ENCODE measurements around the gene MYH10.

MYH10 gene

GRCh38 chr17:8479431-8479947 lies 151.0 kb downstream of the MYH10 start:
- POLR2A ChIA-PET, result no interaction called here
- H3K4me3 ChIP-seq (ENCODE audit: low read depth, low read length), result no peak overlapping the region
- CTCF ChIA-PET, result no interaction called here
- DNase-seq (ENCODE audit: low read depth, low spot score), result no peak
- no peak for TF ChIP-seq CTCF (IDR thresholded peaks at IDR 0.05; ENCODE audit: insufficient read depth, low read length, missing control alignments)

- POLR2A ChIA-PET, result interaction anchor here (0.7 kb wide), 2 partner anchors 11 to 14 kb away, joined by 3 read pairs; no protein-coding TSS in a partner anchor
- no peak for TF ChIP-seq CTCF (IDR thresholded peaks at IDR 0.05; ENCODE audit: insufficient read depth, low read length, missing control alignments)
- no peak overlapping the region for H3K4me3 ChIP-seq (ENCODE audit: low read depth, low read length)
- no peak for DNase-seq (ENCODE audit: low read depth, low spot score)
- CTCF ChIA-PET, result interaction anchor here (0.7 kb wide), 1 partner anchor 16 kb away, joined by 4 read pairs; no protein-coding TSS in a partner anchor
Observed at GRCh38 chr17:8477715-8478441, 152.6 kb downstream of the MYH10 start.

- ChIA-PET POLR2A (no interaction called here), CTCF (no interaction called here)
- no peak for TF ChIP-seq CTCF (IDR thresholded peaks at IDR 0.05; ENCODE audit: insufficient read depth, low read length, missing control alignments)
- no peak overlapping the region for H3K4me3 ChIP-seq (ENCODE audit: low read depth, low read length)
- no peak for DNase-seq (ENCODE audit: low read depth, low spot score)
Observed at GRCh38 chr17:8477171-8477570, 153.4 kb downstream of the MYH10 start.

GRCh38 chr17:8476741-8477140 lies 153.8 kb downstream of the MYH10 start:
- ChIA-PET POLR2A (no interaction called here), CTCF (no interaction called here)
- TF ChIP-seq CTCF (IDR thresholded peaks at IDR 0.05; ENCODE audit: insufficient read depth, low read length, missing control alignments), result no peak

GRCh38 chr17:8475781-8476180 lies 154.7 kb downstream of the MYH10 start:
- no peak overlapping the region for H3K4me3 ChIP-seq (ENCODE audit: low read depth, low read length)
- CTCF ChIA-PET, result interaction anchor here (0.9 kb wide), 1 partner anchor 8 kb away, joined by 3 read pairs; no protein-coding TSS in a partner anchor
- POLR2A ChIA-PET, result no interaction called here
- no peak for TF ChIP-seq CTCF (IDR thresholded peaks at IDR 0.05; ENCODE audit: insufficient read depth, low read length, missing control alignments)
- DNase-seq (ENCODE audit: low read depth, low spot score), result no peak

More at GRCh38 chr17:8476741-8477140, 153.8 kb downstream of the MYH10 start:
- H3K4me3 ChIP-seq (ENCODE audit: low read depth, low read length), result no peak overlapping the region
- DNase-seq (ENCODE audit: low read depth, low spot score), result no peak

- POLR2A ChIA-PET, result no interaction called here
Observed at GRCh38 chr17:8475227-8475626, 155.3 kb downstream of the MYH10 start.

More at GRCh38 chr17:8475227-8475626, 155.3 kb downstream of the MYH10 start:
- no peak overlapping the region for H3K4me3 ChIP-seq (ENCODE audit: low read depth, low read length)
- DNase-seq (ENCODE audit: low read depth, low spot score), result no peak
- CTCF ChIA-PET, result no interaction called here
- no peak for TF ChIP-seq CTCF (IDR thresholded peaks at IDR 0.05; ENCODE audit: insufficient read depth, low read length, missing control alignments)
